CD4-positive, alpha-beta T cell treated with Interleukin-4 for 4 hours (primary cell): ENCODE data around the gene PHKB.

Experiments
- DNase-seq: peaks from one replicate; pipeline ENCODE4 v3.0.0-alpha.2; 2020

PHKB gene

GRCh38 chr16:47734987-47735594, 274.0 kb downstream of the PHKB start:
- DNase-seq, result no peak

- DNase-seq, result no peak
These were observed 289.2 kb downstream of the PHKB start for GRCh38 chr16:47750371-47750770.
